PC-3 (cell line): ENCODE results near the gene SAFB. TPM values are rescaled to one million over a fixed set of nuclear protein-coding genes. Genes with fewer than 3 reads are reported as not detected.

Source experiments
- ATAC-seq: fragments of 200-7000 bp; cut with Tn5 transposase; 2 replicates; pipeline ENCODE4 v1.9.1; 2020; ENCODE audit warnings: mild to moderate bottlenecking, moderate library complexity
- BruUV-seq: library from RNA; stranded (reverse); fragments of 400-500 nt; replicated peaks from 2 replicates; lab custom pipeline; 2021; lab: Mats Ljungman, UMichigan
- CTCF ChIA-PET: fragments of 300-600 bp; sonication (Branson Sonifier 250); formaldehyde crosslinking; loops from one replicate; lab custom pipeline; 2022; ENCODE audit warnings: antibody characterized with exemption; lab: Charles Lee
- POLR2A ChIA-PET: fragments of 300-600 bp; sonication (Branson Sonifier 250); formaldehyde crosslinking; loops from one replicate; lab custom pipeline; 2022; ENCODE audit warnings: antibody characterized with exemption; ENCODE audit not compliant: unreplicated experiment; lab: Charles Lee
- DNase-seq: peaks from one replicate; pipeline ENCODE4 v3.0.0-alpha.2; 2015
- H2AFZ ChIP-seq: fragments of 300-600 bp; sonication (generic); 2 replicates; pipeline ENCODE4 v1.6.0; 2016; ENCODE audit warnings: antibody characterized with exemption, low read length
- H3F3A ChIP-seq: fragments of 300-600 bp; sonication (generic); one replicate; pipeline ENCODE4 v1.6.0; 2017; ENCODE audit warnings: antibody characterized with exemption, low read length, control low read depth, mild to moderate bottlenecking; ENCODE audit not compliant: unreplicated experiment
- H3K27ac ChIP-seq: fragments of 300-600 bp; sonication (generic); 2 replicates; pipeline ENCODE4 v1.5.1; 2016; ENCODE audit warnings: mild to moderate bottlenecking, low read length
- H3K27me3 ChIP-seq: fragments of 300-600 bp; sonication (generic); 2 replicates; pipeline ENCODE4 v1.6.1; 2016; ENCODE audit warnings: low read length, mixed read lengths
- H3K36me3 ChIP-seq: fragments of 300-600 bp; sonication (generic); 2 replicates; pipeline ENCODE4 v1.6.1; 2016; ENCODE audit warnings: low read depth, mixed run types, low read length, mixed read lengths
- H3K4me1 ChIP-seq: fragments of 300-600 bp; sonication (generic); 2 replicates; pipeline ENCODE4 v1.5.1; 2016; ENCODE audit warnings: low read length; ENCODE audit not compliant: insufficient read depth
- H3K4me2 ChIP-seq: fragments of 300-600 bp; sonication (generic); 2 replicates; pipeline ENCODE4 v1.6.0; 2016; ENCODE audit warnings: low read length
- H3K4me3 ChIP-seq: fragments of 300-600 bp; sonication (generic); 2 replicates; pipeline ENCODE4 v1.5.1; 2016; ENCODE audit warnings: mild to moderate bottlenecking, low read length, mixed read lengths
- H3K79me2 ChIP-seq: fragments of 300-600 bp; sonication (generic); 2 replicates; pipeline ENCODE4 v1.6.1; 2017; ENCODE audit warnings: low read length, mixed read lengths
- H3K9ac ChIP-seq: fragments of 300-600 bp; sonication (generic); 2 replicates; pipeline ENCODE4 v1.6.0; 2016; ENCODE audit warnings: mild to moderate bottlenecking, low read length
- H3K9me2 ChIP-seq: fragments of 300-600 bp; sonication (generic); replicated peaks from 2 replicates; pipeline ENCODE4 v1.6.1; 2016; ENCODE audit warnings: mixed run types, low read length, mixed read lengths
- H3K9me3 ChIP-seq: fragments of 300-600 bp; sonication (generic); 2 replicates; pipeline ENCODE4 v1.6.1; 2016; ENCODE audit warnings: low read length, mixed read lengths
- H4K20me1 ChIP-seq: fragments of 300-600 bp; sonication (generic); 2 replicates; pipeline ENCODE4 v1.6.1; 2016; ENCODE audit warnings: low read length, mixed read lengths
- CTCF ChIP-seq: fragments of 300-600 bp; sonication (generic); conservative IDR thresholded peaks from 2 replicates; pipeline ENCODE4 v1.5.1; 2017; ENCODE audit warnings: antibody characterized with exemption, low read depth, mild to moderate bottlenecking, low read length
- EZH2 ChIP-seq: fragments of 300-600 bp; sonication (generic); IDR thresholded peaks from one replicate; pipeline ENCODE4 v1.6.1; 2017; ENCODE audit warnings: antibody characterized with exemption, mild to moderate bottlenecking, low read length; ENCODE audit not compliant: unreplicated experiment
- EZH2phosphoT487 ChIP-seq: fragments of 300-600 bp; sonication (generic); IDR thresholded peaks from 2 replicates; pipeline ENCODE4 v1.6.1; 2018; ENCODE audit warnings: mild to moderate bottlenecking, antibody characterized with exemption, low read length, borderline replicate concordance
- intact Hi-C: fragments of 100-400 bp; cut with micrococcal nuclease; formaldehyde crosslinking; loops from 2 replicates; pipeline ENCODE4 v1.9.0; 2023
- total RNA-seq: library from RNA; depleted of rRNA; stranded (reverse); fragments of >200 nt; gene quantifications from 2 replicates; pipeline ENCODE4 v1.2.3, GENCODE V29; 2014

SAFB gene
- total RNA-seq, 1 experiment from 2014 or later, result 94.9 TPM

DNA sequence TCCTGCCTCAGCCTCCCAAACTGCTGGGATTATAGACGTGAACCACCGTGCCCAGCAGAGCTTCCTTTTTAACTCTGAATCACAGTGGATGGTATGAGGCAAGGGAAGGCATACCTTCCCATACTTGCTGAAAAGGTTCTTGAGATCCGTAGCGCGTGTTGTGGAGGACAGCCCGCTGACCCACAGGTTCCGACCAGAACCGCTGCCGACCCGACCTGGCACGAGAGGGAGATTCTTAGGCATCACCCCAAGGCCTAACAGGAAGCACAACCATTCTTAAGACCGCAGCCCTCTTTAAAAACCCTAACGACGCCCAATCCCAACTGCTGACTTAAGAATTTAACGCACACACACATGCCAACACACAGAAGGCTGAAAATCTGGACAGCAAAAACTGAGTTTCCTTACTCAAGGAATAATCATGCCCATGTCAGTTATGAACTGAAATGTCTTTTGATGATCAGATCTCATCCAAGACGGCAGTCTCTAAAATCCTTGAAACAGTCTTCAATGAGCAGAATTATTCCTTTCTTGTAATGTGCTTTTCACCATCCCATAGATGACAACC is 12.9 kb upstream of the SAFB start:
- no peak for ATAC-seq
- BruUV-seq, result no TSS peak
- TF ChIP-seq CTCF (no peak), EZH2phosphoT487 (no peak), EZH2 (no peak)
- Histone ChIP-seq H3K79me2 (peaks cover 63% of the 10 kb centered on the region), H3K36me3 (peaks cover 78% of the 10 kb centered on the region), H3K27ac (no peak overlapping the region), H3K4me1 (peaks cover 27% of the 10 kb centered on the region), H3K4me3 (no peak overlapping the region), H2AFZ (no peak overlapping the region), H3F3A (no peaks in the 10 kb centered on the region), H3K9me3 (no peaks in the 10 kb centered on the region), H3K9ac (no peak overlapping the region), H3K27me3 (no peaks in the 10 kb centered on the region), H4K20me1 (peaks cover 24% of the 10 kb centered on the region), H3K9me2 (no peaks in the 10 kb centered on the region), H3K4me2 (no peak overlapping the region)
- POLR2A ChIA-PET, result interaction anchor here (0.6 kb wide), 1 partner anchor 478 kb away, joined by 13 read pairs; no protein-coding TSS in a partner anchor
- CTCF ChIA-PET, result interaction anchor here (0.5 kb wide), 1 partner anchor 82 kb away, joined by 3 read pairs; no protein-coding TSS in a partner anchor
- DNase-seq, result no peak
- intact Hi-C loops, result no loop called here

DNA sequence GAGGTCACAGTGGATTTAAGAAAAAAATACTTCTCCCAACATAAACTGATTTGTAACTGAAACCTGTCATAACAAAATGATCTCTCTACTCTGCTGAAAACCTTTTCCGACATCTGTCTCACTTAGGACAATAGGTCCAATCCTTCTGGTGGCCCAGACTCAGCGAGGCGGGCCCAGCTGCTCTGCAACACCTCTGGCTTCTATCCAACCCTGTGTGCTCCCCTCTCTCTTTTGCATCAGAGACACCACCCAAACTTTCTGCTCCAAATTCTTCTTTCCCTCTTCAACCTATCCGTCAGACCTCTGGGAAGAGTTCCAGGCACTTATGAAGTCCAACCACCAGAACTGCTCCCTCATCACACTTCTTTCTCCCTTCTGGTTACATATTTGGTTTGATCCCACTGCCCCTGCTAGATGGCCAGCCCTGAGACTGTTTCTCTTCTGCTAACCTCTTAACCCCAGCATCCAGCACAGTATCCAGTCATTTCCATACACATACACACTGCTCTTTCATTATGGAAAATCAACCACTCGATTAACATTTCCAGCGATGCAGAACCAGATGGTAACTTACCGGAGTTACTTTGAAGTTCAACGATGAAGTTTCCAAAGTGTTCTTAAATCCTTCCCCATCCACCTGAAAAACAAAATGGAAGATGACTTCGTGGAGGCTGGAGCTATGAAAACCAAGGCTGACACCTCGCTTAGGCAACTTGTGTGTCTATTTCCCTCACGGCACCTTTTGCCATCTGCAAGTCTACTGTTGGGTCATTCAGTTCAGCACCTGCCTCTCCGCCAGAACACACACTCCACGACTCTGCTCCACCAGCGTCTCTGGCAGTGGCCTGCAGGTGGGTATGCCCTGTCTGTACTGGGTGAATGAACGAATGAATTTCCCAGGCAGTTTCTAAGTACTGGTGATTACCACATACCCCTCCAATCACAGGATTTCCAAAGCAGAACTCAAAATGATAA is 9.7 kb upstream of the SAFB start:
- BruUV-seq, result no TSS peak
- ChIA-PET CTCF (no interaction called here), POLR2A (no interaction called here)
- Histone ChIP-seq H2AFZ (no peak overlapping the region), H3K36me3 (peaks cover 82% of the 10 kb centered on the region), H3K9ac (no peak overlapping the region), H3K4me3 (no peak overlapping the region), H3K27ac (no peak overlapping the region), H3K79me2 (peaks cover 60% of the 10 kb centered on the region), H3K9me3 (no peaks in the 10 kb centered on the region), H4K20me1 (peaks cover 16% of the 10 kb centered on the region; the same call in 1 of the 2 replicates), H3K9me2 (no peaks in the 10 kb centered on the region), H3K4me1 (peaks cover 15% of the 10 kb centered on the region), H3K27me3 (no peaks in the 10 kb centered on the region), H3K4me2 (no peak overlapping the region), H3F3A (no peaks in the 10 kb centered on the region)
- no peak for ATAC-seq
- TF ChIP-seq EZH2 (no peak), CTCF (no peak), EZH2phosphoT487 (no peak)
- intact Hi-C loops, result no loop called here
- no peak for DNase-seq
